ENCODE measurements around the gene AGBL1.
"Not testable (repeated sequence)": the region's sequence is repeated elsewhere in the genome, so short reads cannot be mapped to it uniquely, and the experiment has no call there.

AGBL1 gene

GRCh38 chr15:86080302-86080701, 631 bp downstream of the AGBL1 start:
- DNase-seq (ENCODE audit: low read depth): no peak
- no peak overlapping the region for H3K4me3 ChIP-seq (ENCODE audit: low read depth, low read length)

DNA sequence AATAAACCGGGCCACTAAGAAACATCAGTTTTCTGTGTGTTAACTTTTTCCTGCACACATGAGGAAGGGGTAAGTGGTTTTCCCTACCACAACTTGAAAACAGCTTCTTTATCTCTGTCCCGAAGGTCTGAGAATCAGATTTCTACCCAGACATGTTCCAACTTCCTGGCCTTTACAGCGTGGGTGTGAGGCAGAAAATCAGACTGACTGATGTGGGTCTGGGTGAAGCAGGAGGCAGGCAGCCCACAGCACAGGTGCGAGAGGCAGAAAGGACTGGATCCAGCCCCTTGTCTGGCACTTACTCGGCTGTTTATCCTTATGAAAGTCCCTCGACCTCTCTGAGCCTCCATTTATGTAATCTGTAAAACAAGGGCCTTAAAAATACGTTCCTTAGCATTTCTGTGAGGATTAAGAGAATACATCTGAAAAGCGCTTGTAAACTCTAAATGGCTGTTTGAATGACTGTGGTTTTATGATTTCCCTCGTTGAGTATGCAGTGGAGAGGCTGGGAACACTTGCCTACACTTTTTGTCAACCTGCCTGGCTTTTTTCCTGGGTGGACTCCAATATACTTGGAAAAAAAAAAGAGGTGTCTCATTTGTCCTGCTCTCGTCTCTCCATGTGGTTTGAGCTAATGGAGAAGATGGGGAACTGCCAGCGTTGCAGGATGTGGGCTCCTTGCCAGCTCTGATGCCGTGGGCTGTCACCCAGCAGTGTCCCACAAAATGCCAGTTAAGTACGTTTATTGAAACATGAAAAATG, 3.1 kb downstream of the AGBL1 start:
- no peak for DNase-seq (ENCODE audit: low read depth)
- H3K4me3 ChIP-seq (ENCODE audit: low read depth, low read length): no peak overlapping the region

DNA sequence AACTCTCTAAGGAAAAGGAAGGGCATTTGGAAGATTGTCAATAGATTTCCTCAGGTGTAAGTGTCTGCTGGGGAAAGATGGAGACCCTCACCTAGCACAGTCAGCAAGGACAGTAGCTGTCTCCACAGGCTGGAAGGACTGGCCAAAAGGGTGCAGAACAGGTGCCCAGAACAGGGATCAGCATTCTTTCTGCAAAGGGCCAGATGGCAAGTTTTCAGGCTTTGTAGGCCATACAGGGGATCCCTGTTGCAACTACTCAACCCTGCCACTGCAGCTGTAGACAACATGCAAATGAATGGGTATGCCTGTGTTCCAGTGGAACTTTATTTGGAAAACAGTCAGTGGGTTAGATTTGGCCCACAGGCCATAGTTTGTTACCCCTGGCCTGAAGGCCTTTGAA, 8.1 kb downstream of the AGBL1 start:
- no peak for DNase-seq (ENCODE audit: low read depth)
- no peak overlapping the region for H3K4me3 ChIP-seq (ENCODE audit: low read depth, low read length)

DNA sequence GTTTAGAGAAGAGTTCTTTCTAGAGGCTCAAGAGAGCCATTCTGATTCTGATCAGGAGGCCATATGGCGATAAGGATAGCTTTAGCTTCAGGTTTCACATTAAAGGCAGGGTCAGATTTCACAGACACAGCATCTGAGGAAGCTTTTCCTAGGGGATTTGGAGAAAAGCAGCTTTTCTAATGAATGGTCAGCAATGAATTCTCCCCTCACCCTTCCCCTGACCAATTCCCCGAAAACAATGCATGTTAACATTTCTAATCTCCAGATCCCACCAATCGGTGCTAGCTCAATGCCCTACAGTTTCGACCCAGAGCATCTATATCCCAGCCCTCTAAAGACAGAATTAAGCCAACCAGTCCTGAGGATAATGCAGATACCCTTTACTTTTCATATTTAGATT, 9.8 kb downstream of the AGBL1 start:
- no peak overlapping the region for H3K4me3 ChIP-seq (ENCODE audit: low read depth, low read length)
- DNase-seq (ENCODE audit: low read depth): no peak

DNA sequence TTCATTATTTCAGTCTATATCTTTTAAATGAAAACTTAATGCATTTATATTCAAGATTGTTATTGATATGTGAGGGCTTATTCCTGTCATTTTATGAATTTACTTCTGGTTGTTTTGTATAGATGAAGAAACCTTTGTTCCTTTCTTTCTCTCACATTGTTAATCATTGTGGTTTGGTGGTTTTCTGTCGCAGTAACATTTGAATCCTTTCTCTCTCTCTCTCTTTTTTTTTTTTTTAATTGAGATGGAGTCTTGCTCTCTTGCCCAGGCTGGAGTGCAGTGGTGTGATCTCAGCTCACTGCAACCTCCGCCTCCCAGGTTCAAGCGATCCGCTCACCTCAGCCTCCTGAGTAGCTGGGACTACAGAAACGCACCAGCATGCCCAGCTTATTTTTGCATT, 22.1 kb downstream of the AGBL1 start:
- no peak overlapping the region for H3K4me3 ChIP-seq (ENCODE audit: low read depth, low read length)
- no peak for DNase-seq (ENCODE audit: low read depth)

DNA sequence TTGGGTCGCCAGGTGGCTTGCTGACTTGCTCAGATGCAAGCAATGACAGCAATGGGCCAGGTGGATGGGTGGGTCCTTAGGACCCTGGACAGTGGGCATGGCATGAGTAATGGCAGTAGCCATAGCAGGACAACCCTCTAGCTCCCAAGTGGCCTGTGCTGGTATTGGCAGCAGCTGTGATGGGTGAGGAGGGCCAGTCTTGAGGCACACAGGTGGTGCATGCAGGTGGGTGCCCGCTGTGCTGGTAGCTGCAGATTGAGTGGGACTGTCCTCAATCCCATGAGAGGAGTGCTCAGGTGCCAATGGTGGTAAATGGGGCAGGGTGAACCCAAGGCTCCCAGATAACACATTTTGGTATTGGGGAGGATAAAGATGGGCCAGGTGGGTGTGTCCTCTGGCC, 24.2 kb downstream of the AGBL1 start:
- no peak for DNase-seq (ENCODE audit: low read depth)
- H3K4me3 ChIP-seq (ENCODE audit: low read depth, low read length): no peak overlapping the region

DNA sequence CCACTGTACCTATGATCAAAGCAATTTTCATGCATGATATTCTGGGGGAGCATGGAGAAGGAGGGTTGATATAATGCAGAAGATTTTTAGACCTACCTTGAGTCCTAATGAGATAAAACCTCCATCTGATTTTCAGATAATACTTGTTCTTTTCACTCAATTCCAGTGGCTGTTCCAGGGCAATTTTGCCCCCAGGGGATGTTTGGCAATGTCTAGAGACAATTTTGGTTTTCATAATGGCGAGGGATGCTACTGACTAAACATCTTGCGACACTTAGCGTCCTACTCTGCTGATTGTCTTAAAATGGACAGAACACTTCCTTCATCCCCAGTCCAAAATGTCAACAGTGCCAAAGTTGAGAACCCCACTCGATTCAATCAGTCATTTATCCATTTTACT, 26.6 kb downstream of the AGBL1 start:
- no peak overlapping the region for H3K4me3 ChIP-seq (ENCODE audit: low read depth, low read length)
- no peak for DNase-seq (ENCODE audit: low read depth)

- no peak for DNase-seq (ENCODE audit: low read depth)
- no peak overlapping the region for H3K4me3 ChIP-seq (ENCODE audit: low read depth, low read length)
These were observed 35.6 kb downstream of the AGBL1 start for GRCh38 chr15:86115145-86115801.

- no peak for DNase-seq (ENCODE audit: low read depth)
- no peak overlapping the region for H3K4me3 ChIP-seq (ENCODE audit: low read depth, low read length)
These were observed 42.0 kb downstream of the AGBL1 start for GRCh38 chr15:86121568-86122225.

- DNase-seq (ENCODE audit: low read depth); H3K4me3 ChIP-seq (ENCODE audit: low read depth, low read length): not testable (repeated sequence)
These were observed 43.2 kb downstream of the AGBL1 start for GRCh38 chr15:86122691-86123391.

GRCh38 chr15:86125775-86126174, 46.1 kb downstream of the AGBL1 start:
- H3K4me3 ChIP-seq (ENCODE audit: low read depth, low read length): no peak overlapping the region
- DNase-seq (ENCODE audit: low read depth): no peak

DNA sequence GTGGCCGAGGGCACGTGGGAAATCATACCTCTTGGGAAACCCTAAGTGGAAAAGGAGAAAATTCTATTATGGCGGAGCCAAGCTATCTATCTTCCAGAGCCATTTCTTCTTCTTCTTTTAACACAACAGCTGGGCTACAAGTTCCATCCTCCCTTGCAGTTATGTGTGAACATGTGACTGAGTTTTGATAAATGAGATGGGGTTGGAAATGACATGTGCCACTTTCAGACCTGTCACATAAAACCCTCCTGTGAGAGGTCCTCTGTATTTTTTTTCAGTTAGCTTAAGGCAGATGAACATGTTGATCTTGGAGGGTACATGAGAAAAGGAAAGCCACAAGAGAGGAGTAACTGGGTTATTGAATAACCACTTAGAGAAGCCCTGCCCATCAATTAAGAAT, 47.9 kb downstream of the AGBL1 start:
- no peak for DNase-seq (ENCODE audit: low read depth)
- no peak overlapping the region for H3K4me3 ChIP-seq (ENCODE audit: low read depth, low read length)

GRCh38 chr15:86135041-86135440, 55.4 kb downstream of the AGBL1 start:
- DNase-seq (ENCODE audit: low read depth): no peak

DNA sequence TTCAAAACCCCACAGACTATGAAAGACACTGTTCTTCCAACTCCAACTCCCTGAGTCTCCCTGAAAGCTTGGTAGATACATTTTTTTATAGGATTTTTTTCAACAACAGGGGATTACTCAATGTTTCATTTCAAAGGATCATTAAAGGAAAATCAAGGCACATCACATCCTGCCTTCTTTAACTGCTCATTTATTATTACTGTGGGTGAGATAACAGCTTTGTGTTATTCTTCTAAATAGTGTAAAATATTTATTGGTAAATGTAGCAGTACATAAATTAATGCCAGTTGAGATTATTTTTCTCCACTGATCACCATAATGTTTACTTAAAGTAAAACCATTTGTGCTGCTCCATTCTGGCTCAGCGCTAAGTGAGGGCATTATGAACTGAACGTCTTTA, 57.2 kb downstream of the AGBL1 start:
- H3K4me3 ChIP-seq (ENCODE audit: low read depth, low read length): no peak overlapping the region
- DNase-seq (ENCODE audit: low read depth): no peak

More at GRCh38 chr15:86135041-86135440, 55.4 kb downstream of the AGBL1 start:
- no peak overlapping the region for H3K4me3 ChIP-seq (ENCODE audit: low read depth, low read length)

- H3K4me3 ChIP-seq (ENCODE audit: low read depth, low read length): no peak overlapping the region
- DNase-seq (ENCODE audit: low read depth): no peak
These were observed 59.1 kb downstream of the AGBL1 start for GRCh38 chr15:86138798-86139197.

DNA sequence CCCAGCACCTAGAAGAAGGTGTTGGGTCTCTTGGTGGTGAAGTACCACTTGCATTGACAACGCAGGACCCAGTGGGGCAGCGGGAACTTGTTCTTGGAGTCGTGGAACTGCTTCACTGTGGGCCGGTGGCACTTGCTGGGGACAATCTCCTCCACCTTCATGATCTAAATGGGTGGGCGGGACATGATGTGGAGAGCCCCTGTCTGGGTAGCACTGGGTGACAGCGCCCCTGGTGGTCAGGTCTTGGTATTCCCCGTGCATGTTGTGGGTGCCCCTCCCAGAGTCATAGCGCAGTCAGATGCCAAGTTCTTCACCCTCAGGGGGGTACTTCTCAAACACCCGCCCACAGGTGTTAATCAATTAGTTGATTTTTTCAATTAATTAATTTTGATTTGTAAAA, 60.2 kb downstream of the AGBL1 start:
- no peak overlapping the region for H3K4me3 ChIP-seq (ENCODE audit: low read depth, low read length)
- no peak for DNase-seq (ENCODE audit: low read depth)

- H3K4me3 ChIP-seq (ENCODE audit: low read depth, low read length): no peak overlapping the region
- DNase-seq (ENCODE audit: low read depth): no peak
These were observed 75.0 kb downstream of the AGBL1 start for GRCh38 chr15:86154705-86155104.

- no peak for DNase-seq (ENCODE audit: low read depth)
- no peak overlapping the region for H3K4me3 ChIP-seq (ENCODE audit: low read depth, low read length)
These were observed 75.9 kb downstream of the AGBL1 start for GRCh38 chr15:86155551-86155950.

- H3K4me3 ChIP-seq (ENCODE audit: low read depth, low read length): no peak overlapping the region
- no peak for DNase-seq (ENCODE audit: low read depth)
These were observed 78.1 kb downstream of the AGBL1 start for GRCh38 chr15:86157606-86158293.

GRCh38 chr15:86159468-86159867, 79.8 kb downstream of the AGBL1 start:
- DNase-seq (ENCODE audit: low read depth): no peak
- no peak overlapping the region for H3K4me3 ChIP-seq (ENCODE audit: low read depth, low read length)
